H9 (cell line): ENCODE results near the gene DENND5A. TPM values are rescaled to one million over a fixed set of nuclear protein-coding genes. Genes with fewer than 3 reads are reported as not detected.

Source experiments
- DNase-seq: peaks from one replicate; pipeline ENCODE4 v3.0.0-alpha.2; 2017
- H2AFZ ChIP-seq: one replicate; pipeline ENCODE4 v1.6.1; 2013; ENCODE audit warnings: mild to moderate bottlenecking, low read length, control low read depth, moderate library complexity
- H2AK5ac ChIP-seq: 2 replicates; pipeline ENCODE4 v1.6.1; 2013; ENCODE audit warnings: low read length, control low read depth, mixed read lengths; ENCODE audit not compliant: insufficient read length
- H2BK120ac ChIP-seq: one replicate; pipeline ENCODE4 v1.6.1; 2013; ENCODE audit warnings: low read depth, mild to moderate bottlenecking, low read length, control low read depth, inconsistent platforms; ENCODE audit not compliant: poor library complexity, severe bottlenecking
- H2BK12ac ChIP-seq: 2 replicates; pipeline ENCODE4 v1.6.1; 2013; ENCODE audit warnings: low read length, control low read depth, mixed read lengths, low read depth; ENCODE audit not compliant: insufficient read length
- H2BK15ac ChIP-seq: 2 replicates; pipeline ENCODE4 v1.6.1; 2013; ENCODE audit warnings: low read depth, low read length, control low read depth
- H2BK20ac ChIP-seq: one replicate; pipeline ENCODE4 v1.6.1; 2013; ENCODE audit warnings: low read depth, mild to moderate bottlenecking, low read length, control low read depth, inconsistent platforms; ENCODE audit not compliant: poor library complexity, severe bottlenecking
- H2BK5ac ChIP-seq: 2 replicates; pipeline ENCODE4 v1.6.1; 2013; ENCODE audit warnings: low read length, control low read depth, mixed read lengths; ENCODE audit not compliant: insufficient read length
- H3K14ac ChIP-seq: 2 replicates; pipeline ENCODE4 v1.6.1; 2013; ENCODE audit warnings: low read length, control low read depth; ENCODE audit not compliant: insufficient read depth
- H3K18ac ChIP-seq: 2 replicates; pipeline ENCODE4 v1.6.1; 2013; ENCODE audit warnings: low read depth, mild to moderate bottlenecking, mixed read lengths, low read length, control low read depth; ENCODE audit not compliant: insufficient read length
- H3K23ac ChIP-seq: 2 replicates; pipeline ENCODE4 v1.6.1; 2013; ENCODE audit warnings: low read length, control low read depth, mixed read lengths, low read depth; ENCODE audit not compliant: insufficient read length
- H3K23me2 ChIP-seq: 2 replicates; pipeline ENCODE4 v1.6.1; 2013; ENCODE audit warnings: low read depth, mild to moderate bottlenecking, mixed read lengths, low read length, control low read depth; ENCODE audit not compliant: insufficient read length, poor library complexity, severe bottlenecking
- H3K27ac ChIP-seq: 2 replicates; pipeline ENCODE4 v1.5.1; 2013; ENCODE audit warnings: low read length, control low read depth, mixed read lengths, low read depth; ENCODE audit not compliant: insufficient read length
- H3K27me3 ChIP-seq: 2 replicates; pipeline ENCODE4 v1.6.1; 2013; ENCODE audit warnings: low read length, control low read depth, inconsistent platforms; ENCODE audit not compliant: insufficient read depth
- H3K4ac ChIP-seq: 2 replicates; pipeline ENCODE4 v1.6.1; 2013; ENCODE audit warnings: low read depth, mild to moderate bottlenecking, control low read depth, inconsistent platforms, low read length, moderate library complexity
- H3K4me1 ChIP-seq: 2 replicates; pipeline ENCODE4 v1.6.1; 2013; ENCODE audit warnings: low read length, control low read depth, inconsistent platforms; ENCODE audit not compliant: insufficient read depth
- H3K4me2 ChIP-seq: 2 replicates; pipeline ENCODE4 v1.6.1; 2013; ENCODE audit warnings: low read length, control low read depth, mixed read lengths; ENCODE audit not compliant: insufficient read length, insufficient read depth
- H3K56ac ChIP-seq: 2 replicates; pipeline ENCODE4 v1.6.1; 2013; ENCODE audit warnings: low read depth, mild to moderate bottlenecking, mixed read lengths, low read length, control low read depth; ENCODE audit not compliant: insufficient read length
- H3K79me1 ChIP-seq: 2 replicates; pipeline ENCODE4 v1.6.1; 2013; ENCODE audit warnings: low read depth, mild to moderate bottlenecking, moderate library complexity, low read length, control low read depth, inconsistent platforms; ENCODE audit not compliant: insufficient read depth, poor library complexity, severe bottlenecking
- H3K79me2 ChIP-seq: 2 replicates; pipeline ENCODE4 v1.6.1; 2013; ENCODE audit warnings: low read length, control low read depth, inconsistent platforms; ENCODE audit not compliant: insufficient read depth
- H3K9ac ChIP-seq: 2 replicates; pipeline ENCODE4 v1.6.1; 2013; ENCODE audit warnings: low read length, control low read depth, mixed read lengths; ENCODE audit not compliant: insufficient read length; ENCODE audit errors: extremely low read depth
- H3K9me3 ChIP-seq: one replicate; pipeline ENCODE4 v1.6.1; 2013; ENCODE audit warnings: low read depth, low read length, inconsistent platforms; ENCODE audit not compliant: control insufficient read depth
- H3T11ph ChIP-seq: one replicate; pipeline ENCODE4 v1.6.1; 2013; ENCODE audit warnings: mild to moderate bottlenecking, low read length, control low read depth, inconsistent platforms
- H4K20me1 ChIP-seq: one replicate; pipeline ENCODE4 v1.6.1; 2013; ENCODE audit not compliant: control insufficient read depth, insufficient read length, insufficient read depth
- H4K5ac ChIP-seq: 2 replicates; pipeline ENCODE4 v1.6.1; 2013; ENCODE audit warnings: low read depth, mild to moderate bottlenecking, mixed read lengths, low read length, control low read depth; ENCODE audit not compliant: insufficient read length
- H4K8ac ChIP-seq: replicated peaks from 2 replicates; pipeline ENCODE4 v1.6.1; 2013; ENCODE audit warnings: low read length, control low read depth, mixed read lengths, low read depth; ENCODE audit not compliant: insufficient read length
- H4K91ac ChIP-seq: 2 replicates; pipeline ENCODE4 v1.6.1; 2013; ENCODE audit warnings: low read depth, mild to moderate bottlenecking, moderate library complexity, mixed read lengths, low read length, control low read depth; ENCODE audit not compliant: insufficient read length
- H3K27ac Mint-ChIP-seq, 3 experiments: 2 replicates in 2 of 3; 3 replicates in 1 of 3; pipeline ENCODE4 v1.8.0; 2020 to 2021; ENCODE audit warnings: mixed read lengths in 3 of 3, mild to moderate bottlenecking in 1 of 3, moderate library complexity in 1 of 3
- H3K27me3 Mint-ChIP-seq: 2 replicates; pipeline ENCODE4 v1.8.0; 2021; ENCODE audit warnings: low read depth, mild to moderate bottlenecking, moderate library complexity, mixed read lengths
- H3K36me3 Mint-ChIP-seq, 3 experiments: 2 replicates in 2 of 3; 3 replicates in 1 of 3; pipeline ENCODE4 v1.8.0; 2020 to 2021; ENCODE audit warnings: low read depth in 3 of 3, mixed read lengths in 3 of 3; ENCODE audit not compliant: insufficient read depth in 1 of 3
- H3K4me1 Mint-ChIP-seq, 2 experiments: 2 replicates each; pipeline ENCODE4 v1.8.0; 2020; ENCODE audit warnings: mixed read lengths in 2 of 2
- H3K4me3 Mint-ChIP-seq, 2 experiments: 2 replicates in 1 of 2; 3 replicates in 1 of 2; pipeline ENCODE4 v1.8.0; 2020 to 2021; ENCODE audit warnings: mild to moderate bottlenecking in 2 of 2, mixed read lengths in 2 of 2, moderate library complexity in 1 of 2
- H3K9me3 Mint-ChIP-seq, 2 experiments: 2 replicates in 1 of 2; 3 replicates in 1 of 2; pipeline ENCODE4 v1.8.0; 2020; ENCODE audit warnings: mild to moderate bottlenecking in 2 of 2, mixed read lengths in 2 of 2, moderate library complexity in 1 of 2
- total RNA-seq: library from RNA; stranded (reverse); gene quantifications from 2 replicates; pipeline ENCODE4 v1.2.1, GENCODE V29; 2021
- TF ChIP-seq, protein P1 (sequence below): fragments of 200-600 bp; sonication (generic); conservative IDR thresholded peaks from 3 replicates; pipeline ENCODE4 v1.8.0; 2021; ENCODE audit warnings: antibody characterized with exemption, mild to moderate bottlenecking

DENND5A gene
- total RNA-seq, 1 experiment from 2014 or later, result 59.6 TPM

DNA sequence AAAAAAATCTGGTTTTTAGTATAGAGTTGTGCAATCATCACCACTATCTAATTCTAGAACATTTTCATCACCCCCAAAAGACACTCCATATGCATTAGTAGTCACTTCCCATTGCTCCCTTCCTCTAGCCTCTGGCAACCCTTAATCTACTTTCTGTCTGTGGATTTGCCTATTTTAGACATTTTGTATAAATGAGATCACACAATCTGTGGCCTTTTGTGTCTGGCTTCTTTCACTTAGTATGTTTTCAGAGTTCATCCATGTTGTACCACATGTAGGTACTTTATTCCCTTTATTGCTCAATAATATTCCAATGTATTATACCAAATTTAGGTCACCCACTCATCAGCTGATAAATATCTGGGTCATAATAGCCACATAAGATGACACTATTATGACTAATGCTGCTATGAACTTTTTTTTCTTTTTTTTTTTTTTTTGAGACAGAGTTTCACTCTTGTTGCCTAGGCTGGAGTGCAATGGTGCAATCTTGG is 106.2 kb downstream of the DENND5A start:
- no peak overlapping the region for H4K91ac ChIP-seq
- no peak overlapping the region for H2AK5ac ChIP-seq
- H3K79me1 ChIP-seq, result no peaks in the 10 kb centered on the region
- no peak overlapping the region for H2BK120ac ChIP-seq
- H2AFZ ChIP-seq, result no peak overlapping the region
- H3K9ac ChIP-seq, result no peak overlapping the region
- H3K23me2 ChIP-seq, result no peaks in the 10 kb centered on the region
- H3K4me3 Mint-ChIP-seq, result no peak overlapping the region
- H3K18ac ChIP-seq, result no peak overlapping the region
- H3K14ac ChIP-seq, result no peak overlapping the region
- no peak overlapping the region for H2BK12ac ChIP-seq
- no peaks in the 10 kb centered on the region for H3K27me3 Mint-ChIP-seq
- TF ChIP-seq, protein P1, sequence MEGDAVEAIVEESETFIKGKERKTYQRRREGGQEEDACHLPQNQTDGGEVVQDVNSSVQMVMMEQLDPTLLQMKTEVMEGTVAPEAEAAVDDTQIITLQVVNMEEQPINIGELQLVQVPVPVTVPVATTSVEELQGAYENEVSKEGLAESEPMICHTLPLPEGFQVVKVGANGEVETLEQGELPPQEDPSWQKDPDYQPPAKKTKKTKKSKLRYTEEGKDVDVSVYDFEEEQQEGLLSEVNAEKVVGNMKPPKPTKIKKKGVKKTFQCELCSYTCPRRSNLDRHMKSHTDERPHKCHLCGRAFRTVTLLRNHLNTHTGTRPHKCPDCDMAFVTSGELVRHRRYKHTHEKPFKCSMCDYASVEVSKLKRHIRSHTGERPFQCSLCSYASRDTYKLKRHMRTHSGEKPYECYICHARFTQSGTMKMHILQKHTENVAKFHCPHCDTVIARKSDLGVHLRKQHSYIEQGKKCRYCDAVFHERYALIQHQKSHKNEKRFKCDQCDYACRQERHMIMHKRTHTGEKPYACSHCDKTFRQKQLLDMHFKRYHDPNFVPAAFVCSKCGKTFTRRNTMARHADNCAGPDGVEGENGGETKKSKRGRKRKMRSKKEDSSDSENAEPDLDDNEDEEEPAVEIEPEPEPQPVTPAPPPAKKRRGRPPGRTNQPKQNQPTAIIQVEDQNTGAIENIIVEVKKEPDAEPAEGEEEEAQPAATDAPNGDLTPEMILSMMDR, result no peak
- H4K5ac ChIP-seq, result no peak overlapping the region
- H3K27ac ChIP-seq, result no peak overlapping the region
- no peak overlapping the region for H4K8ac ChIP-seq
- no peak overlapping the region for H3K4ac ChIP-seq
- 0 out of 4 replicates have a peak, but pooled peaks cover 0 to 2% of the 10 kb centered on the region in 2 experiments for H3K4me1 Mint-ChIP-seq
- H3K56ac ChIP-seq, result no peak overlapping the region
- no peaks in the 10 kb centered on the region for H4K20me1 ChIP-seq
- H3K27me3 ChIP-seq, result no peaks in the 10 kb centered on the region
- H3T11ph ChIP-seq, result no peak overlapping the region
- H3K9me3 ChIP-seq, result no peaks in the 10 kb centered on the region
- no peaks in the 10 kb centered on the region for H3K4me1 ChIP-seq
- no peak overlapping the region for H2BK5ac ChIP-seq
- H3K79me2 ChIP-seq, result no peaks in the 10 kb centered on the region
- no peak overlapping the region for H2BK15ac ChIP-seq
- H3K23ac ChIP-seq, result no peak overlapping the region
- H3K9me3 Mint-ChIP-seq, result no peaks in the 10 kb centered on the region
- H3K27ac Mint-ChIP-seq, result no peak overlapping the region
- H2BK20ac ChIP-seq, result no peak overlapping the region
- no peak for DNase-seq
- H3K36me3 Mint-ChIP-seq, result peaks cover 13 to 32% (median 22%) of the 10 kb centered on the region in 3 experiments; a peak in 6 of 7 replicates
- H3K4me2 ChIP-seq, result no peak overlapping the region
